Endothelial cell of umbilical vein (primary cell): ENCODE measurements around the gene FANCC.

Experiments
- EZH2 ChIP-seq: IDR thresholded peaks from 2 replicates; pipeline ENCODE4 v1.6.1; 2012; ENCODE audit warnings: borderline replicate concordance, low read depth, mild to moderate bottlenecking, moderate library complexity, low read length, inconsistent platforms; ENCODE audit not compliant: severe bottlenecking
- JUN ChIP-seq: IDR thresholded peaks from 2 replicates; pipeline ENCODE4 v1.6.1; 2011; ENCODE audit warnings: borderline replicate concordance, low read depth; ENCODE audit not compliant: insufficient read length, insufficient read depth
- MYC ChIP-seq: IDR thresholded peaks from one replicate; pipeline ENCODE4 v1.6.1; 2011; ENCODE audit warnings: mild to moderate bottlenecking, low read depth, low read length
- POLR2A ChIP-seq: IDR thresholded peaks from 2 replicates; pipeline ENCODE4 v1.6.1; 2012; ENCODE audit warnings: low read depth, mild to moderate bottlenecking, control low read depth, low read length
- POLR2AphosphoS5 ChIP-seq: IDR thresholded peaks from 2 replicates; pipeline ENCODE4 v1.6.1; 2012; ENCODE audit warnings: low read depth, mild to moderate bottlenecking, control low read depth, low read length, moderate library complexity; ENCODE audit not compliant: insufficient read depth
- TF ChIP-seq, protein P1 (sequence below), 2 donors: IDR thresholded peaks; 1 replicate in 1 of 2; 2 replicates in 1 of 2; pipeline ENCODE4 v1.5.1; 2011; ENCODE audit warnings: low read length in 2 of 2, mild to moderate bottlenecking in 2 of 2, moderate library complexity in 2 of 2, control low read depth in 1 of 2, inconsistent platforms in 1 of 2, low read depth in 1 of 2; ENCODE audit not compliant: insufficient read depth in 1 of 2; ENCODE audit errors: extremely low read depth in 1 of 2

DNA sequence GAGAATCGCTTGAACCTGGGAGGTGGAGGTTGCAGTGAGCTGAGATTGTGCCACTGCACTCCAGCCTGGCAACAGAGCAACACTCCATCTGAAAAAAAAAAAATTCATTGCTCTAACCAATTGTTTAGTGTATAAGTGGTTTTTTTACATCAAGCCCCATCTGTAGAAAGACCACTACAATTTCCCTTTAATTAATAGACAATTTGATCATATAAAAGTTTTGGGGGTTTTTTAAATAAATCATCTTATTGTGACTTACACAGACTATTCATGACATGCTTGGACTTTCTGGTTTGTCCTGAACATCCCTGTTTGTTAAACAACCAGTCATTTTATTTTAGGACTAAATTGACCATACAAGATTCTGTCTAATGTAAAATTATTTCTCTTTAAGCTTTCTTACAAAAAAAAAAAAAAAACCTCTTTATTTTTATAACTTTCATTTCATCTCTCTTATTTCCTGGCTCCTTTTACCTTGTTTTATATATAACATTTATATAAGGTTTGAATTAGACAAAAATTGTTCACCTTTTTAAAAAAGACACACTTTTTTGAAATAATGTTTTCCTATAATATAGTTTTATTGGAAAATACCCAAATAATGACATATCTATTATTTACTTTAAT is 9.8 kb upstream of the FANCC start:
- TF ChIP-seq EZH2 = no peak
- TF ChIP-seq, protein P1, sequence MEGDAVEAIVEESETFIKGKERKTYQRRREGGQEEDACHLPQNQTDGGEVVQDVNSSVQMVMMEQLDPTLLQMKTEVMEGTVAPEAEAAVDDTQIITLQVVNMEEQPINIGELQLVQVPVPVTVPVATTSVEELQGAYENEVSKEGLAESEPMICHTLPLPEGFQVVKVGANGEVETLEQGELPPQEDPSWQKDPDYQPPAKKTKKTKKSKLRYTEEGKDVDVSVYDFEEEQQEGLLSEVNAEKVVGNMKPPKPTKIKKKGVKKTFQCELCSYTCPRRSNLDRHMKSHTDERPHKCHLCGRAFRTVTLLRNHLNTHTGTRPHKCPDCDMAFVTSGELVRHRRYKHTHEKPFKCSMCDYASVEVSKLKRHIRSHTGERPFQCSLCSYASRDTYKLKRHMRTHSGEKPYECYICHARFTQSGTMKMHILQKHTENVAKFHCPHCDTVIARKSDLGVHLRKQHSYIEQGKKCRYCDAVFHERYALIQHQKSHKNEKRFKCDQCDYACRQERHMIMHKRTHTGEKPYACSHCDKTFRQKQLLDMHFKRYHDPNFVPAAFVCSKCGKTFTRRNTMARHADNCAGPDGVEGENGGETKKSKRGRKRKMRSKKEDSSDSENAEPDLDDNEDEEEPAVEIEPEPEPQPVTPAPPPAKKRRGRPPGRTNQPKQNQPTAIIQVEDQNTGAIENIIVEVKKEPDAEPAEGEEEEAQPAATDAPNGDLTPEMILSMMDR (IDR thresholded peaks at IDR 0.05; ENCODE audit: extremely low read depth in 1 of 2, insufficient read depth in 1 of 2, low read depth in 1 of 2, low read length in 2 of 2) = no peak
- TF ChIP-seq POLR2A = no peak
- no peak for TF ChIP-seq POLR2AphosphoS5
- no peak for TF ChIP-seq MYC
- TF ChIP-seq JUN = no peak
